ENCODE data around the gene TXNDC8.

TXNDC8 gene

DNA sequence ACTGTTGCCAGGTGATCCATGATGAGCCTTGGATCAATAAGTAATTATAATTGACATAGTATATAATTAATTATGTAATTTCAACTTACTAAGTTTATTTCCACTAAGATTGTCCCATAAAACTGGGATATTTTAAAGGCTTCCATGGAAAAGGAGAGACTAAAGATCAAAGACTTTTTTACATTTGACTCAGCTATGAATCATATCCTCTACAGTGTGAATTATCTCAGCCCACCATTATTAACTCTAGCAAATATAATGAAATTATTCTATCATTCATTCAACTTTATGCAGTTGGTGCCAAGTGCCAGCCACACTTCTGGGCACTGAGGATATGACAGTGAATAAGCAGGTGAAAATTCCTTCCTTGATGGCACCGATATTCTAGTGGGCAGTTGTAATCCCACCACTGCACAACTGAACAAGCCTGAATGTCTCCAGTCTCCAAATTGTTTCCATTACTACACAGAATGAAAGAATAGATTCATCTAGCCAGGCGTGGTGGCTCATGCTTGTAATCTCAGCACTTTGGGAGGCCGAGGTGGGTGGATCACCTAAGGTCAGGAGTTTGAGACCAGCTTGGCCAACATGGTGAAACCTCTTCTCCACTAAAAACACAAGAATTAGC is 59.5 kb downstream of the TXNDC8 start:
- no peak for DNase-seq (ENCODE audit: low read depth in 2 of 2)

DNA sequence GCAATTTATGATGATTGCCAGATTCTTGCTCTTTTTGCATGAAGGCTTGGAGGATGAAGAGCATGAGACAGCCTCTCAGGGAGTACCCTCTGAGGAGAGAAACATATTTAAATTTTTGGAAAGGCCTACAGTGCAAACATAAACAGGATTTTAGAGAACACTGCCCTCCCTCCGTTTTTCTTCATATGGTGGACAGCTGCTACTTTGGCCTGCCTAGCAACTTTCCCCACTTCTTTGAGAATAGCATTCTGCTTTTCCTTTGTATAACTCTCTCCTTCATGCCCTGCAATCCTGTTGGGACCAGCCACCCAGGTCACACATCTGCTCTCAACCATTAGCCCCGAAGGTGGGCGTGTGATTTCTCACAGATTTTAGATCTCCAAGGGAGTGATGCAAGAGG is 60.9 kb downstream of the TXNDC8 start:
- no peak for DNase-seq (ENCODE audit: low read depth in 2 of 2)

DNA sequence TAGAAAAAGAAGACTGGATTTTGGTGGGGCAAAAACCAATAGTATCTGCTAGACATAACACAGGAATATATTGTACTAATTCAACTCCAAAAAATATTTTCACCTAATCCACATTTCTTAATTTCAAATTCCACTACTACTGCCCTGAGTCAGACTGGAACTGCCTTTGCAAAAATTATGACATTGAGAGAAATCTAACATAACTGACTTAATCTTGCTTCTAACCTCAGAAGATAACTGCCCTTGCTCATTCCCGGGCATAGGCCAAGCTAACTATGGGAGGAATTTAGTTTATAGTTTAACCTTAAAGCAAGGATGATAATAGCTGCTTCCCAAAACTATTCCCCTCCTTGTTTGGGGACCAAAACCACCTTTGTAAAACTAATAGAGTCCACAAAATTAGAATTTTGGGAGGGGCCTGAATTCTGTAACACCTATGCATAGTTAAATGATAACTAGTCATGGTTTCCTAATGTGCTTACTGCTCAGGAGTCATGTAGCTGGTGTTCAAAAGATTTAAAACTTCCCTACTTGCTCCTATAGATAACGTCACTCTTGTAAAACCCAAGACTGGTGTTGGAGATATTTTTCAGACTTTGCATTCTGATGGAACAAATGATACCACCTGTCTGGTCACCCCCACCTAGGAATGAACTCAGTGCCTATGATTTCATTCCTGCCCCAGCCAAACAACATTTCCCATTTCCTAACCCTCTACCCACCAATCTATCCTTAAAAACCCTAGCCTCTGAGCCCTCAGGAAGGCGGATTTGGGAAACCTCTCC is 67.3 kb downstream of the TXNDC8 start:
- no peak for DNase-seq (ENCODE audit: low read depth in 2 of 2)

- no peak for DNase-seq (ENCODE audit: low read depth in 2 of 2)
Measured at GRCh38 chr9:110266795-110267194, 70.9 kb downstream of the TXNDC8 start.

DNA sequence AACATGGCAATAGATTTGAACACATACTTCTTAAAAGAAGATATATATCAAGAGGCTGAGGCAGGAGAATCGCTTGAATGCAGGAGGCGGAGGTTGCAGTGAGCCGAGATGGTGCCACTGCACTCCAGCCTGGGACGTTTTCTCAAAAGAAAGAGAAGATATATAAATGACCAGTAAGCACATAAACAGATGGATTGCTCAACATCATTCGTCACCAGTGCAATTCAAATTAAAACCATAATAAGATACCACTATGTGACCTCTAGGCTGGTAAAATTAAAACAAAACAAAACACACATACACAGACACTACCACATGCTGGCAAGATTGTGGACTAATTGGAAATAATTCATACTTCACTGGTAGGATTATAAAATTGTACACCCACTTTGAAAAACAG is 76.0 kb downstream of the TXNDC8 start:
- no peak for DNase-seq (ENCODE audit: low read depth in 2 of 2)

DNA sequence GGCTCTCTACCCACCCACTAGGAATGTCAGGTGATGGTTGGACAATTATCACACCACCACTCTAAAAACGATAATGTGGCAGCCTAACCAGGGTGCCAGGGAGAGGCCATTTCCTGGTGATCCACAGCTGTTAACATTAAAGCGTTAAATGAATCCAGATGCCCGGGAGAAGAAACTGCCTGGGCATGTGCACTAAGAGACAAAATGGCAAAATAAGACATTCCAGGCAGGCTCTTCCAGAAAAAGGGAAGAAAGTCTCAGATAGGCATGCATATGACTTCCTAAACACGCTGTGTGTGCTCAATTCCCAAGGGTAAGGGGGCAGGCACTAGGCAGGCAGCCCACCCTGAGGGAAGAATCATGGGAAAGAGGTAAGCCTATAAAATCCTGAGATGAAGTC is 76.8 kb downstream of the TXNDC8 start:
- DNase-seq (ENCODE audit: low read depth in 2 of 2): no peak

GRCh38 chr9:110259566-110259965 is 78.1 kb downstream of the TXNDC8 start:
- no peak for DNase-seq (ENCODE audit: low read depth in 2 of 2)

- no peak for DNase-seq (ENCODE audit: low read depth in 2 of 2)
Measured at GRCh38 chr9:110258690-110259091, 79.0 kb downstream of the TXNDC8 start.

- DNase-seq (ENCODE audit: low read depth in 2 of 2): no peak
Measured at GRCh38 chr9:110257956-110258355, 79.7 kb downstream of the TXNDC8 start.

DNA sequence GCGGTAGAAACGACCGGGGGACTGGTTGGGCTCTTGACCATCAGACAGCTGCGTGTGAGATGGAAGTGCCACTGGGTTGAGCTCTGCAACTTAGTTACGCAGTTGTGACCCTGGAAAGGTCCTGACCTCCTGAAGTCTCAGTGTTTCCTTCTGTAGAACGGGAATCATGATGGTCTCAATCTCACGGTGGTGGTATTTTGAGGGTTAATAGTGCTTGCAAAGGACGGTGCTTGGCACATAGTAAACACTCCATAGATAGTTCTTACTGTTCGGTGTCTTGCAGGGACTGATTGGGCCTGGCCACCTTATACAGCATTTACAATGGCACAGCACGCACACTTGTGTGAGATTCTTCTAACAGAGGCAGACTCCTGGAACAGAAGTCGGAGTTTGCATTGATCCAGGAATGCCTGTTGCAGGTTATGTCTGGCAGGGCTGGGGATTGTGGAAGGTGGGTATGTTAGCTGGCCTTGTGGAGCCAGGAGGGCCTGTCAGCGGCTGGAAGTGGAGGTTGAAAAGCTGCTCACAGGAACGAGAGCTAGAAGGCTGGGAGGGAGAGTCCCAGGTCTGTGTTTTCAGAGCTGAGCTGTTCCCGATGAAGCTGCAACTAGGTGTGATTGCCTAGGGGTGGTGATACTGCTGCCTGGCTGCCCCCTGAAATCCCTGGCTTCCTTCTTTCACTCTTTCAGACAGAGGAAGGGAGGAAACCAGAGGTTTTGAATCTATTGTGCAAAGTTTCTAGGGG is 80.4 kb downstream of the TXNDC8 start:
- DNase-seq (ENCODE audit: low read depth in 2 of 2): no peak

DNA sequence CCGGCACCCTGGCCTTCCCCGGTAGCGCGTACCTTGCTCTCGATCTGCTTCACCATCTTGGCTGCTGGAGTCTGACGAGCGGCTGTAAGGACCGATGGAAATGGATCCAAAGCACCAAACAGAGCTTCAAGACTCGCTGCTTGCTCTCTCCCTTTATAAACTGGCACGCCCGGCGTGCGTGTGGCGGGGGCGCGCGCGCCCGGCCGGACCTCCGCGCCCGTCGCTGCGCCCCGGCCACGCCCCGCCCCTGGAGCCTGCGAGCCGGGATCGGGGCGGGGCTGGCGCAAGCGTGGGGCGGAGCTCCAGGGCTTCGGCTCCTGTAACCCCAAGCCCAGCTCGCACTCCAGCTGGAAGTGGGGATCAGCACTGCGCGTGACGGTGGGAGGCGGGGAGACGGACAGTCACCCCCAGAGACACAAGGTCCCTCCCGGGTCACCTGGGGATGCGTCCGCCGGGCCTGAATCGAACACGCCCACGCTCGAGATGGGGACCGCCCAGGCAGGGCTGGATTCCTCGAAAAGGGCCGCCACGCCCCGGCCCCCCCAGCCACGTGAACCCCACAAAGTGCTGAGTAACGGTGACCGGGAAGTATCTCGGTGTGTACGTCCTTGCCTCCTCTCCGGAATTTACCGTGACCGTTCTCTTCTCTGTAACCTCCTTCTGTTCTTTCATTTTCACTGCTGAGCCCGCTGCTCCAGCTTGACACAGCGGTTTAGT is 81.1 kb downstream of the TXNDC8 start, which contains the start of gene TXN:
Gene TXN, minus strand, starts transcription at position 128 of the 717 bp plus-strand sequence. Its CDS starts 72 bp downstream, at position 56.
- DNase-seq (ENCODE audit: low read depth in 2 of 2): peak; percentile 63 to 68

DNA sequence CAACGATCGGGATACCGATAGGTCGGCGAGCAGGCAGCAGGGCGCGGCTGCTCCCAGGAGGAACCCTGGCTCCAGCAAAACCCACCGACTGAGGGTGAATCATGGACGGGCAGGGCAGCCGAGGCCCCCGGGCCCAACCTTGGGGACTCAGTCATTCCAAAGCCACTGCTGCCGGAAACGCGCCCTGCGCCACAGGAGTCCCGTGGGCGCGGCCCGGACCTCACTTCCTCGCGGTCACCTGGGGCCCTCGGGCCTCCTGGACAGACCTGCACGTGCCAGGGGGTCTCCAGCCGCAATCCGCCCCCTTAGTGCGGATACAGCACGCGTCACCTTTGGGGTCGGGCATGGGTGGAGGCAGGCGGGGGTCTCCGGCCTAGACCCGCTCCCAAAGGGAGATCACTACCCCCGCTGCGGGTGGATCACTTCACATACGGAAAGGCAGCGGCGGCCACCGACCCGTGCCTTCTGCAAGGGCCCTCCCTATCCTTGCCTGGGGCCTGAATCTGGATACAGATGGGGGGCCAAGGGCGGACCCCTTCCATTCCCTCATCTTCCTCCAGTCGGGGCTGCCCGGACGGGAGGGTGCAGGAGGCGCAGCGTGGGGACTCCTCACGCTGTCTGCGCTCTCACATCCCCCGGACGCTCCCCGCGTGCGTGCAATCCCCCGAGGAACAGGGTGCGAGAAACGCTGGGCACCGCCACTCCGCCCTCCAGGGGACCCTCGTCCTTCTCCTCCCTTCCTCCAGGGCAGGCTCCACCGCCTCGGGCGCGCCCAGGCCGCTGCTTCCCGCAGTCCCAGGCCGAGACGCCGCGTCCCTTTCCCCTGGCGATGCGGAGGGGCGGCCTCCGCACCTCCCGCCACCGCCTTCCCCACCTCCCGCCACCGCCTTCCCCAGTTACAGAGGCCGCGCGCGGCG is 81.9 kb downstream of the TXNDC8 start:
- DNase-seq (ENCODE audit: low read depth in 2 of 2): no peak

- no peak for DNase-seq (ENCODE audit: low read depth in 2 of 2)
Measured at GRCh38 chr9:110255034-110255462, 82.6 kb downstream of the TXNDC8 start.

DNA sequence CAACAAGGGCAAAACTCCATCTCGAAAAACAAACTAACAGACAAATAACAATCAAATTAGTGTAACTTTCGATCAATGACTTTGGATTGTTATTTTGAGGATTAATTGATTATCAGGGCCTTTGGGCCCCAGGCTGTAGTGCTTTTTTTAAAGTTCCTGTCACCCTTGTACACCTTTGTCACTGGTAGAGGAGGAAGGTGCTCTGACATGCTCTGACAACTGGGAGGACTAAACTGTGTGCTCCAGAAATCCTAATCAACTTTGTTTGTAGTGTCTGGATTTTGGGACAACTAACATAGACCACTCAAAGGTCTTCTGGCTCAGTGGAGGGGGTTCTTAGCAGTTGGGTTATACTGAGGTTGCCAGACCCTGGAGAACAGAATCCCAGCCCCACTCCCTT is 83.2 kb downstream of the TXNDC8 start:
- no peak for DNase-seq (ENCODE audit: low read depth in 2 of 2)
